ENCODE data around the gene BBS12.

DNA sequence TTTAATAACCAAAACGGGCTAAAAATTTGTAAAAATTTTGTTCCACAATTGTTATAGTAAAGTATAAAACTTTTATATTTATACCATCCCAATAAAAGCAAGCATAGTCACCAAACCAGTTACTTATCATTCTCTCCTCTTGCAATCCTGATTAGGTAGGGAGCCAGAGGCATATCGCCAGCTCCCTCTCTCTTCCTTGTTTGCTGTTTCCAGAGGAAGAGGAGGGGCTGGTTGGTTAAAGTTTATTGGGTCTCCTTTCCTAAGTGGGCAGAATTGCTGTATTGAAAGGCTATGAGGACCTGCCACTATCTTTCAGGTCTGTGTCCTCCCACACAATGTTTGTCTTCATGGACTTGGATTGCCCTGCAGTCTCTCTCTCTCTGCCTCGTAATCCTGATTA, 29.6 kb upstream of the BBS12 start:
- TF ChIP-seq TAF1 (conservative IDR thresholded peaks at IDR 0.05) (no peak), HNF4A (conservative IDR thresholded peaks at IDR 0.05) (no peak), EGR1 (IDR thresholded peaks at IDR 0.05; ENCODE audit: low read depth in 2 of 2) (no peak), FOXA1 (IDR thresholded peaks at IDR 0.05) (no peak), SP1 (IDR thresholded peaks at IDR 0.05) (no peak)
- TF ChIP-seq, protein P1, sequence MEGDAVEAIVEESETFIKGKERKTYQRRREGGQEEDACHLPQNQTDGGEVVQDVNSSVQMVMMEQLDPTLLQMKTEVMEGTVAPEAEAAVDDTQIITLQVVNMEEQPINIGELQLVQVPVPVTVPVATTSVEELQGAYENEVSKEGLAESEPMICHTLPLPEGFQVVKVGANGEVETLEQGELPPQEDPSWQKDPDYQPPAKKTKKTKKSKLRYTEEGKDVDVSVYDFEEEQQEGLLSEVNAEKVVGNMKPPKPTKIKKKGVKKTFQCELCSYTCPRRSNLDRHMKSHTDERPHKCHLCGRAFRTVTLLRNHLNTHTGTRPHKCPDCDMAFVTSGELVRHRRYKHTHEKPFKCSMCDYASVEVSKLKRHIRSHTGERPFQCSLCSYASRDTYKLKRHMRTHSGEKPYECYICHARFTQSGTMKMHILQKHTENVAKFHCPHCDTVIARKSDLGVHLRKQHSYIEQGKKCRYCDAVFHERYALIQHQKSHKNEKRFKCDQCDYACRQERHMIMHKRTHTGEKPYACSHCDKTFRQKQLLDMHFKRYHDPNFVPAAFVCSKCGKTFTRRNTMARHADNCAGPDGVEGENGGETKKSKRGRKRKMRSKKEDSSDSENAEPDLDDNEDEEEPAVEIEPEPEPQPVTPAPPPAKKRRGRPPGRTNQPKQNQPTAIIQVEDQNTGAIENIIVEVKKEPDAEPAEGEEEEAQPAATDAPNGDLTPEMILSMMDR (IDR thresholded peaks at IDR 0.05; ENCODE audit: low read depth, low read length, missing input control), result no peak
- TF ChIP-seq, protein P2, sequence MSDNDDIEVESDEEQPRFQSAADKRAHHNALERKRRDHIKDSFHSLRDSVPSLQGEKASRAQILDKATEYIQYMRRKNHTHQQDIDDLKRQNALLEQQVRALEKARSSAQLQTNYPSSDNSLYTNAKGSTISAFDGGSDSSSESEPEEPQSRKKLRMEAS (IDR thresholded peaks at IDR 0.05), result no peak
